Central memory CD8-positive, alpha-beta T cell (primary cell): ENCODE data around the gene WDFY2.
A peak's percentile ranks its signal among the peaks of the same experiment; 100 is the strongest.
"Not testable (repeated sequence)": the region's sequence is repeated elsewhere in the genome, so short reads cannot be mapped to it uniquely, and the experiment has no call there.

ENCODE experiments used
- ATAC-seq: fragments of 150-1000 bp; cut with Tn5 transposase; replicated peaks from 2 replicates; pipeline ENCODE4 v1.10.0; 2022; ENCODE audit warnings: mild to moderate bottlenecking, moderate FRiP score, moderate number of reproducible peaks; ENCODE audit not compliant: poor library complexity, severe bottlenecking; ENCODE audit errors: extremely low read depth
- DNase-seq, 2 donors: peaks; one replicate each; pipeline ENCODE4 v3.0.0; 2021; ENCODE audit warnings: low spot score in 2 of 2
- H3K27ac Mint-ChIP-seq: one replicate; pipeline ENCODE4 v1.8.0; 2022; ENCODE audit warnings: low read depth, mild to moderate bottlenecking, moderate library complexity, mixed read lengths
- H3K27me3 Mint-ChIP-seq: one replicate; pipeline ENCODE4 v1.8.0; 2022; ENCODE audit warnings: mixed read lengths
- H3K36me3 Mint-ChIP-seq: one replicate; pipeline ENCODE4 v1.8.0; 2022; ENCODE audit warnings: mild to moderate bottlenecking, moderate library complexity, mixed read lengths; ENCODE audit not compliant: insufficient read depth
- H3K4me1 Mint-ChIP-seq: one replicate; pipeline ENCODE4 v1.8.0; 2022; ENCODE audit warnings: mixed read lengths
- H3K4me3 Mint-ChIP-seq: one replicate; pipeline ENCODE4 v1.8.0; 2022; ENCODE audit warnings: mild to moderate bottlenecking, moderate library complexity, mixed read lengths
- H3K9me3 Mint-ChIP-seq: one replicate; pipeline ENCODE4 v1.8.0; 2022; ENCODE audit warnings: mixed read lengths

The WDFY2 gene

GRCh38 chr13:51645761-51646670 is 61.8 kb downstream of the WDFY2 start:
- H3K4me1 Mint-ChIP-seq: peaks cover 46% of the 10 kb centered on the region
- H3K4me3 Mint-ChIP-seq: peak overlapping the region; percentile 30
- H3K27ac Mint-ChIP-seq: peak overlapping the region; percentile 90
- no peaks in the 10 kb centered on the region for H3K27me3 Mint-ChIP-seq
- DNase-seq: no peak
- no peaks in the 10 kb centered on the region for H3K9me3 Mint-ChIP-seq
- no peak for ATAC-seq
- peaks cover 5% of the 10 kb centered on the region for H3K36me3 Mint-ChIP-seq

- no peaks in the 10 kb centered on the region for H3K9me3 Mint-ChIP-seq
- ATAC-seq (no peak), DNase-seq (no peak)
- no peak overlapping the region for H3K27ac Mint-ChIP-seq
- no peak overlapping the region for H3K4me3 Mint-ChIP-seq
- peaks cover 6% of the 10 kb centered on the region for H3K36me3 Mint-ChIP-seq
- peaks cover 52% of the 10 kb centered on the region for H3K4me1 Mint-ChIP-seq
- H3K27me3 Mint-ChIP-seq: no peaks in the 10 kb centered on the region
These were observed 62.8 kb downstream of the WDFY2 start for GRCh38 chr13:51647067-51647466.

- DNase-seq, H3K9me3 Mint-ChIP-seq, H3K27ac Mint-ChIP-seq, H3K27me3 Mint-ChIP-seq, H3K36me3 Mint-ChIP-seq, H3K4me3 Mint-ChIP-seq, ATAC-seq: not testable (repeated sequence)
- peaks cover 16% of the 10 kb centered on the region for H3K4me1 Mint-ChIP-seq
These were observed 67.9 kb downstream of the WDFY2 start for GRCh38 chr13:51652193-51652592.

GRCh38 chr13:51659276-51660127 is 75.2 kb downstream of the WDFY2 start:
- Mint-ChIP-seq H3K4me1 (peaks cover 16% of the 10 kb centered on the region), H3K27ac (no peak overlapping the region), H3K9me3 (peaks cover 16% of the 10 kb centered on the region), H3K4me3 (no peak overlapping the region), H3K36me3 (peaks cover 4% of the 10 kb centered on the region), H3K27me3 (no peaks in the 10 kb centered on the region)
- no peak for ATAC-seq
- DNase-seq: no peak

- Mint-ChIP-seq H3K9me3 (peaks cover 15% of the 10 kb centered on the region), H3K27me3 (no peaks in the 10 kb centered on the region), H3K36me3 (peaks cover 4% of the 10 kb centered on the region), H3K4me1 (peaks cover 16% of the 10 kb centered on the region), H3K4me3 (no peak overlapping the region), H3K27ac (no peak overlapping the region)
- DNase-seq: no peak
- no peak for ATAC-seq
These were observed 76.6 kb downstream of the WDFY2 start for GRCh38 chr13:51660813-51661212.

- DNase-seq (no peak), ATAC-seq (no peak)
- peaks cover 15% of the 10 kb centered on the region for H3K4me1 Mint-ChIP-seq
- H3K36me3 Mint-ChIP-seq: peaks cover 4% of the 10 kb centered on the region
- peak overlapping the region; percentile 17 for H3K27ac Mint-ChIP-seq
- H3K27me3 Mint-ChIP-seq: no peaks in the 10 kb centered on the region
- H3K4me3 Mint-ChIP-seq: no peak overlapping the region
- H3K9me3 Mint-ChIP-seq: no peaks in the 10 kb centered on the region
These were observed 80.0 kb downstream of the WDFY2 start for GRCh38 chr13:51663973-51664957.

- Mint-ChIP-seq H3K36me3 (peaks cover 2% of the 10 kb centered on the region), H3K27ac (no peak overlapping the region), H3K4me1 (peaks cover 19% of the 10 kb centered on the region), H3K9me3 (no peaks in the 10 kb centered on the region), H3K27me3 (no peaks in the 10 kb centered on the region), H3K4me3 (no peak overlapping the region)
- DNase-seq (no peak), ATAC-seq (no peak)
These were observed 81.2 kb downstream of the WDFY2 start for GRCh38 chr13:51665456-51665855.

- Mint-ChIP-seq H3K9me3 (no peaks in the 10 kb centered on the region), H3K4me1 (peaks cover 23% of the 10 kb centered on the region), H3K36me3 (peaks cover 2% of the 10 kb centered on the region), H3K27me3 (no peaks in the 10 kb centered on the region), H3K4me3 (no peak overlapping the region), H3K27ac (no peak overlapping the region)
- no peak for ATAC-seq
- DNase-seq: no peak
These were observed 82.1 kb downstream of the WDFY2 start for GRCh38 chr13:51666374-51666773.

- peaks cover 2% of the 10 kb centered on the region for H3K36me3 Mint-ChIP-seq
- DNase-seq (no peak), ATAC-seq (no peak)
- no peak overlapping the region for H3K27ac Mint-ChIP-seq
- no peak overlapping the region for H3K4me3 Mint-ChIP-seq
- no peaks in the 10 kb centered on the region for H3K27me3 Mint-ChIP-seq
- H3K4me1 Mint-ChIP-seq: peaks cover 26% of the 10 kb centered on the region
- no peaks in the 10 kb centered on the region for H3K9me3 Mint-ChIP-seq
These were observed 82.6 kb downstream of the WDFY2 start for GRCh38 chr13:51666839-51667238.

GRCh38 chr13:51668580-51669195 is 84.4 kb downstream of the WDFY2 start:
- H3K27me3 Mint-ChIP-seq: no peaks in the 10 kb centered on the region
- H3K4me1 Mint-ChIP-seq: peaks cover 36% of the 10 kb centered on the region
- peaks cover 2% of the 10 kb centered on the region for H3K36me3 Mint-ChIP-seq
- no peak overlapping the region for H3K27ac Mint-ChIP-seq
- ATAC-seq (no peak), DNase-seq (no peak)
- no peak overlapping the region for H3K4me3 Mint-ChIP-seq
- no peaks in the 10 kb centered on the region for H3K9me3 Mint-ChIP-seq

- H3K36me3 Mint-ChIP-seq: no peaks in the 10 kb centered on the region
- H3K27ac Mint-ChIP-seq: no peak overlapping the region
- no peak overlapping the region for H3K4me3 Mint-ChIP-seq
- ATAC-seq (no peak), DNase-seq (no peak)
- no peaks in the 10 kb centered on the region for H3K27me3 Mint-ChIP-seq
- peaks cover 25% of the 10 kb centered on the region for H3K4me1 Mint-ChIP-seq
- no peaks in the 10 kb centered on the region for H3K9me3 Mint-ChIP-seq
These were observed 88.9 kb downstream of the WDFY2 start for GRCh38 chr13:51673165-51673564.

- Mint-ChIP-seq H3K27me3 (no peaks in the 10 kb centered on the region), H3K4me1 (peaks cover 25% of the 10 kb centered on the region), H3K27ac (no peak overlapping the region), H3K9me3 (no peaks in the 10 kb centered on the region), H3K36me3 (no peaks in the 10 kb centered on the region), H3K4me3 (no peak overlapping the region)
- ATAC-seq (no peak), DNase-seq (no peak)
These were observed 90.0 kb downstream of the WDFY2 start for GRCh38 chr13:51674276-51674675.
